Activated T-cell treated with anti-CD3 and anti-CD28 coated beads, Interleukin-2, amount 50 U/mL, for 24 hours (primary cell): Measurements from ENCODE around the gene LRSAM1.

Experiments
- DNase-seq: peaks from one replicate; pipeline ENCODE4 v3.0.0-alpha.2; 2020
- H3K27ac Mint-ChIP-seq: 2 replicates; pipeline ENCODE4 v1.8.0; 2020; ENCODE audit warnings: mild to moderate bottlenecking, mixed read lengths
- H3K27me3 Mint-ChIP-seq: 2 replicates; pipeline ENCODE4 v1.8.0; 2020; ENCODE audit warnings: mixed read lengths
- H3K36me3 Mint-ChIP-seq: 2 replicates; pipeline ENCODE4 v1.8.0; 2020; ENCODE audit warnings: low read depth, mixed read lengths
- H3K4me1 Mint-ChIP-seq: 2 replicates; pipeline ENCODE4 v1.8.0; 2020; ENCODE audit warnings: low read depth, mixed read lengths
- H3K4me3 Mint-ChIP-seq: 2 replicates; pipeline ENCODE4 v1.8.0; 2020; ENCODE audit warnings: mild to moderate bottlenecking, moderate library complexity, mixed read lengths
- H3K9me3 Mint-ChIP-seq: 2 replicates; pipeline ENCODE4 v1.8.0; 2020; ENCODE audit warnings: mixed read lengths

Gene LRSAM1

GRCh38 chr9:127504887-127505251 lies 53.6 kb downstream of the LRSAM1 start:
- no peaks in the 10 kb centered on the region for H3K9me3 Mint-ChIP-seq
- H3K4me3 Mint-ChIP-seq, result no peak overlapping the region
- no peaks in the 10 kb centered on the region for H3K27me3 Mint-ChIP-seq
- no peaks in the 10 kb centered on the region for H3K4me1 Mint-ChIP-seq
- peaks cover 8% of the 10 kb centered on the region for H3K36me3 Mint-ChIP-seq
- no peak for DNase-seq
- H3K27ac Mint-ChIP-seq, result no peak overlapping the region

- Mint-ChIP-seq H3K9me3 (no peaks in the 10 kb centered on the region), H3K4me3 (no peak overlapping the region), H3K27ac (no peak overlapping the region), H3K4me1 (no peaks in the 10 kb centered on the region), H3K36me3 (peaks cover 8% of the 10 kb centered on the region), H3K27me3 (no peaks in the 10 kb centered on the region)
- peak; percentile 46 for DNase-seq
Measured at GRCh38 chr9:127505396-127506116, 54.2 kb downstream of the LRSAM1 start.

DNA sequence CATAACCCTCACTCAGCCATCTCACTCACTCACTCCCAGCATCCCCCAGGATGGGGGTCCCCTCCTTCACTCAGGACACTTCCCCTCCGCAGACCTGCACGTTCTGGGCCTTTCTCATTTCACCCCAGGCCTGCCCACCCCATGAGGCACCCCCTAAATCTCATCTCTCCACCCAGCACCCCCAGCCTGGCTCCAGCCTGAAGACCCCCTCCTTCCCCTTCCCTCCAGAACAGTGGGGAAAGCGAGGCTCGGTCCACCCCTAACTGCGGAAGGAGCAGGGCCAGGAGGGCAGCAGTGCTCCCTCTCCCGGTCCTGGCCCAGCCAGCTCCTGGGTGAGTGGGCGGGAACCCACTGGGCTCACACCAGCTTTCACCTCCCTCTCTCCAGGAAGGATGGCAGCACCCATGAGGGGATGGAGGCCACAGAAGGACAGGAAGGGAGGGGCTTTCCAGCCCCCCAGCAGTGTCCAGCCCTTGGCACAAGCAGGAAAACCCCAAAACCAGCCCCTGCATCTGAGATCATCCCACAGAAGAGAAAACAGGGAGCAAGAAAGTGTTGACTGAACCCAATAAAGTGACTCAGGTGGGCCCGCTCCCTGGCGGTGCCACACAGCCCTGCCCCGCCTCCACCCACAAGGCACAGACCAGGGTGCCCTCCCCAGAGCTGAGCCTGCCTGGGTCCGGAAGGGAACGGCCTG lies 55.0 kb downstream of the LRSAM1 start:
- no peak overlapping the region for H3K4me3 Mint-ChIP-seq
- peaks cover 8% of the 10 kb centered on the region for H3K36me3 Mint-ChIP-seq
- no peaks in the 10 kb centered on the region for H3K27me3 Mint-ChIP-seq
- no peaks in the 10 kb centered on the region for H3K4me1 Mint-ChIP-seq
- H3K27ac Mint-ChIP-seq, result no peak overlapping the region
- DNase-seq, result no peak
- no peaks in the 10 kb centered on the region for H3K9me3 Mint-ChIP-seq

- DNase-seq, result no peak
- no peak overlapping the region for H3K4me3 Mint-ChIP-seq
- no peaks in the 10 kb centered on the region for H3K4me1 Mint-ChIP-seq
- H3K27ac Mint-ChIP-seq, result no peak overlapping the region
- no peaks in the 10 kb centered on the region for H3K9me3 Mint-ChIP-seq
- peaks cover 5% of the 10 kb centered on the region for H3K36me3 Mint-ChIP-seq
- H3K27me3 Mint-ChIP-seq, result no peaks in the 10 kb centered on the region
Measured at GRCh38 chr9:127506814-127507750, 55.8 kb downstream of the LRSAM1 start.

DNA sequence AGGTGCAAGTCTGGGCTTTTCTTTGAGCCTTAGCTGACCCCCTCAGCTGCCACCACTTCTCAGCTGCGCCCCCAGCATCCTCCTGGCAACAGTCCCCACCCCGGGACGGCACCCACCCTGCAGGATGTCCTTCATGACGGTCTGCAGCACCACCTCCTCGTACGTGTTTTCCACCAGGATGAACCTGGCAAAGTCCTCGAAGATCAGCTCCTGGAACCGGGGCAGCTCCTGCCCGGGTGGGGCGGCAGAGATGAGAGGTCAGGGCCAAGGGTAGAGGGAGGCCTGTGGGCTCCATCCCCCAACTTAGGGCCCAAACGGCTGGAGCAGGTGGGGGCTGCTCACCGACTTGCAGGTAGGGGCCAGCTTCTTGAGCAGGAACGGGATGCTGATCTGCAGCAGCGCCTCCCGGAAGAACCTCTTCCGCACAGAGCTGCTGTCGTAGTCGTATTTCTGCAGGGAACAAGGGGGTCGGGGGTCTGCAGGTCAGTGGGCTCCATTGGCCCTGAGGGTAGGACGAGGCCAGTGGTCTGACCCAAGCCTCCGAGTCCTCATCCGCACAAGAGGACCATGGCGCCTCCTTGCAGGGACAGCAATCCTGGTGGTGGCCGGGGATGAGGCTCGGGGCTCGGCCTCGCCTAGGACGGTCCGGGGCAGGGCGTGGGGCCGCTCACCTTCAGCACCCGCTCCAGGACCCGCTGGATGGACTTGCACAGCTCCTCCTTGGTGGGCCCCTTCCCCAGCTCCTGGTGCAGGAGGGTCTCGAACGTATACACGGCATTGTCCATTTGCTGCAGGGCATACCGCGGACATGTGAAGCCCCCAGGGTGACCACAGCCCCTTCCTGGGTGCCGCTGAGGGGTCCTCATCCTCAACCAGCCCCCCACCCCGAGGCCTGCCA lies 56.7 kb downstream of the LRSAM1 start:
- Mint-ChIP-seq H3K4me1 (no peaks in the 10 kb centered on the region), H3K27me3 (no peaks in the 10 kb centered on the region), H3K4me3 (no peak overlapping the region), H3K36me3 (peaks cover 5% of the 10 kb centered on the region), H3K27ac (no peak overlapping the region), H3K9me3 (no peaks in the 10 kb centered on the region)
- no peak for DNase-seq

DNA sequence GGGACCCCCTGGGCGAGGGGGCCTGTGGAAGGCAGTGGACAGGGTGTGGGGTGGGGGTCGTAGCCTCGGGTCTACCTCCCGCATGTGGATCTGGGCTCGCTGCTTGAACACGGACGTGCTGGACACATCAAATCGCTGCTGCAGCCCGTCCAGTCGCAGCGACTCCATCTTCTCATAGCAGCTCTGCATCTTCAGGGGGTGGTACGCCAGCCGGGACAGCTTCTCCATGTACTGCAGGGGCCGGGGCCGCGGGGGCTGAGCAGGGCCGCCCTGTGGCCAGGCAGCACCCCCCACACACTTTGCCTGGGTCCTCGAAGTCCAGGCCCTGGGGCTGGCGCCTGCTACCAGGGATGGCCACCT lies 57.6 kb downstream of the LRSAM1 start:
- DNase-seq, result no peak
- H3K4me1 Mint-ChIP-seq, result no peaks in the 10 kb centered on the region
- H3K27ac Mint-ChIP-seq, result no peak overlapping the region
- no peaks in the 10 kb centered on the region for H3K27me3 Mint-ChIP-seq
- H3K36me3 Mint-ChIP-seq, result peaks cover 5% of the 10 kb centered on the region
- no peaks in the 10 kb centered on the region for H3K9me3 Mint-ChIP-seq
- no peak overlapping the region for H3K4me3 Mint-ChIP-seq

DNA sequence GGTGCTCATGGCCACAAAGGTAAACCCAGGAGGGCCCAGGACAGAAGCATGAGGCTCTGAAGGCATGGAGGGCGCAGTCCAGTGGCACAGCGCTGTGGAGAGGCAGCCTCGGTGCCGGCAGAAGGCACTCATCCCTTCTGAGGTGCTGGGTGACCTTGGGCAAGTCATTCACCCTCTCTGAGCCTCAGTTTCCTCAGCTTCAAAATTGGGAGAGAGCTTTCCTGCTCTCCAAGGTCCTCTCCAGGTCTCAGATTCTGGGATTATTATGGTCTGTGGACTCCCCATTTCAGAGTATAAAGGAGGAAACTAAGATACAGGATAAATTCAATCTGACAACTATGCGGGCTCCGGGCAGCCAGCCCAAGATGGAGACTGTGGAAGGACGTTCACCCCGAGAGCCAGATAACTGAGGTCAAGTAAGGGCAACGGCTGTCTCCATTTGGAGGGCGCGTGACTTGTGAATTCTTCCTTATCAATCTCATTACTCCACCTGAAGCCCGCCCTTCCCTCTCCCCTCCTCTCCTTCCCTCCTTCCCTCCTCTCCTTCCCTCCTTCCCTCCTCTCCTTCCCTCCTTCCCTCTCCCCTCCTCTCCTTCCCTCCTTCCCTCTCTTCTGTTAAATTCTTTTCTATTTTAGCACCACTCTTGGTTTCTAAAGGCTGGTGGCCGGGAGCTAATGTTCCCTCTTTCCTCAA lies 58.1 kb downstream of the LRSAM1 start:
- Mint-ChIP-seq H3K36me3 (peaks cover 5% of the 10 kb centered on the region), H3K4me3 (no peak overlapping the region), H3K4me1 (no peaks in the 10 kb centered on the region), H3K27me3 (no peaks in the 10 kb centered on the region), H3K9me3 (no peaks in the 10 kb centered on the region), H3K27ac (no peak overlapping the region)
- DNase-seq, result no peak

GRCh38 chr9:127509955-127510299 lies 58.6 kb downstream of the LRSAM1 start:
- H3K9me3 Mint-ChIP-seq, result no peaks in the 10 kb centered on the region
- H3K36me3 Mint-ChIP-seq, result peaks cover 5% of the 10 kb centered on the region
- no peak overlapping the region for H3K4me3 Mint-ChIP-seq
- no peaks in the 10 kb centered on the region for H3K4me1 Mint-ChIP-seq
- no peak for DNase-seq
- no peaks in the 10 kb centered on the region for H3K27me3 Mint-ChIP-seq
- no peak overlapping the region for H3K27ac Mint-ChIP-seq

DNA sequence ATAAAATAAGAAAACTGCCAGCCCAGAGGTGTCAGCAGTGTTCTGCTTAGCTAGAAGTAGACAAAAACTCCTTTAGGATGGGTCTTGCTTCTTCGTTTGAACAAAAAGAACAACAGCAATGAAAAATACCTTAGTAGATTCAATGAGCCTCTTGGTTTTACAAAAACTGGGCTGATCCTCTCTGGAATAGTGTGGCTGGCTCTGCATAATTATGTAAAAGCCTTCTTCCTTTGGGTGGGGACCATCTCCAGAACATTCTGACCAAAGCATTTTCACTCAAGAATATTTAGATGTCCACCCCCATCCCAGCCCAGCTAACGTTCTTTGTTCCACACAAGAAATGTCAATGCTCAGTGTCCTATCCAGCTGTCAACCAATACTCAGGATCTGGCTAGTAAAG lies 63.2 kb downstream of the LRSAM1 start:
- no peaks in the 10 kb centered on the region for H3K9me3 Mint-ChIP-seq
- DNase-seq, result no peak
- H3K4me3 Mint-ChIP-seq, result no peak overlapping the region
- H3K27me3 Mint-ChIP-seq, result no peaks in the 10 kb centered on the region
- H3K4me1 Mint-ChIP-seq, result peaks cover 4% of the 10 kb centered on the region
- H3K36me3 Mint-ChIP-seq, result peaks cover 17% of the 10 kb centered on the region
- no peak overlapping the region for H3K27ac Mint-ChIP-seq

DNA sequence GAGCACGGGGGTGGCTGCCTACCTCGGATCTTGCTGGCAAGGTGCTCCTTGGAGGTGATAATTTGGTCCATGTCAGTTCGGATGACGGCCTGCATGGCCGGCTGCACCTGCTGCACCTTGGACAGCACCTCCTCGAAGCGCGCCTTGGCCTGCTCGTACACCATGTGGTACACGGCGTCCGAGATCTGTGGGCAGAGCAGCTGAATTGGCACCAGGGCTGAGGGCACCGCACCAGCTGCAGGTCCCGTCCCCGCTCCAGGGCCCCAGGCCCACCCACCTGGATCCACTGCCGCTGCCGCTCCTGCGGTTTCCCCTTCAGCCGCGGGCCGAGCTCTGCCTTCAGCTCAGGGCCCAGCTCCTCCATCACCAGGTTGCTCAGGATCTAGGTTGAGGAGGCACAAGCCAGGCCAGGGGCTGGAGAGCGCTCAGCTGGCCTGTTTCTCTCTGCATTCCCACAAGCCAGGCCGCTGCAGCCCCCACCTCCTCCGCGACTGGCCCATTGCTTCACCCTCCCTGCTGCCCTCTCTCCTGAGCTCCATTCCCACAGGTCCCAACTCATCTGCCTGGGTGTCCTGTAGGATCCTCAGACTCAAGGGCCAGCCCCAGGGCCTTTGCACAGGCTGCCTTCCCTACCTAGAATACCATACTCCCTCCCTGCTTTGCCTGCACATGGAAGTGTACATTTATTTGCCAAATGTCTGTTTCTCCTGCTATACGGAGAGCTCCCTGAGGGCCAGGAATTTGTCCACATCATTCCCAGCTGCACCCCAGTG lies 65.7 kb downstream of the LRSAM1 start:
- no peak overlapping the region for H3K4me3 Mint-ChIP-seq
- peaks cover 23% of the 10 kb centered on the region for H3K36me3 Mint-ChIP-seq
- peaks cover 5% of the 10 kb centered on the region for H3K4me1 Mint-ChIP-seq
- no peaks in the 10 kb centered on the region for H3K27me3 Mint-ChIP-seq
- H3K9me3 Mint-ChIP-seq, result no peaks in the 10 kb centered on the region
- H3K27ac Mint-ChIP-seq, result no peak overlapping the region
- DNase-seq, result no peak

DNA sequence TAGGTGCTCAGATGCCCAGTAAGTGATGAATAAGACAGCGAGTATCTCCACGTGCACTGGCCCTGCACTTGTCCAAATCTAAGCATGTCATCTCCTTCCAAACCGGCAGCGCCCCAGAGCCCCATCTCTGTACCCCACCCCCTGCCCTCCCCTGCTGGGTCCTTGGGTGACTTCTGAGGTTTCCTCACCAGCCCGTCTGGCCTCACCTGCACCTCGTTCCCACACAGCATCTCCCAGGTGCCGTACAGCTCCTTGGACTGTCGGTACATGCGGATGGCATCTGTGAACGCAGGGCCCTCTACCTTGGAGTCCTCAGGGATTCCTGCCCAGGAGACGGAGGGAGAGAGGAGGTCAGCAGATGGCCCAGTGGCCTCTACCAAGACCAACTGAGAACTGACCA lies 66.3 kb downstream of the LRSAM1 start:
- Mint-ChIP-seq H3K4me3 (no peak overlapping the region), H3K27me3 (no peaks in the 10 kb centered on the region), H3K9me3 (peaks cover 1% of the 10 kb centered on the region), H3K27ac (no peak overlapping the region), H3K4me1 (peaks cover 5% of the 10 kb centered on the region), H3K36me3 (peaks cover 26% of the 10 kb centered on the region)
- no peak for DNase-seq

GRCh38 chr9:127518091-127518856 lies 67.0 kb downstream of the LRSAM1 start:
- peaks cover 28% of the 10 kb centered on the region for H3K36me3 Mint-ChIP-seq
- H3K4me3 Mint-ChIP-seq, result no peak overlapping the region
- no peak for DNase-seq
- H3K27me3 Mint-ChIP-seq, result no peaks in the 10 kb centered on the region
- H3K4me1 Mint-ChIP-seq, result peaks cover 5% of the 10 kb centered on the region
- peaks cover 5% of the 10 kb centered on the region for H3K9me3 Mint-ChIP-seq
- no peak overlapping the region for H3K27ac Mint-ChIP-seq
